ENCODE measurements around the gene SDK1. TPM values are rescaled to one million over a fixed set of nuclear protein-coding genes. Genes with fewer than 3 reads are reported as not detected.

SDK1 gene
- total and polyA plus RNA-seq, 2 of the 8 experiments (the other 6 are each of a cell fraction or from before 2014, with no cell fraction given), result 3.3 to 7.2 TPM

GRCh38 chr7:4133491-4134044 is 832.5 kb downstream of the SDK1 start:
- ChIA-PET CTCF (ENCODE audit: partially characterized antibody) (interaction anchor here (0.6 to 1.4 kb wide), 5 partner anchors 10 to 629 kb away, joined by 3 to 4 read pairs (median 3); no protein-coding TSS in a partner anchor), POLR2A (ENCODE audit: partially characterized antibody) (interaction anchor here (1.0 to 1.7 kb wide), 2 partner anchors 10 to 11 kb away, joined by 3 to 6 read pairs; no protein-coding TSS in a partner anchor)

More at GRCh38 chr7:4133491-4134044, 832.5 kb downstream of the SDK1 start:
- WGBS, 2 experiments (ENCODE audit: extremely low coverage in 1 of 2, insufficient coverage in 1 of 2, insufficient read length in 1 of 2, insufficient replicate concordance in 2 of 2, low coverage in 1 of 2, low lambda C conversion rate in 2 of 2, missing lambda C conversion rate in 1 of 2), result 88% methylated on average over 8 of the region's 8 CpGs; no CpG with 5 or more reads in 1 of the 2 experiments
- Histone ChIP-seq H3K18ac (ENCODE audit: extremely low read depth, low read length) (no peak overlapping the region), H4K20me1 (replicated peaks in 1 of 2; ENCODE audit: control insufficient read depth in 1 of 2, insufficient read depth in 2 of 2, low read length in 2 of 2) (peaks cover 0 to 2% of the 10 kb centered on the region in 2 experiments), H3K23ac (ENCODE audit: insufficient read length) (no peak overlapping the region), H2AFZ (ENCODE audit: low read length) (no peak overlapping the region), H2AK5ac (ENCODE audit: low read depth, low read length) (no peak overlapping the region), H3K79me2 (ENCODE audit: control insufficient read depth in 1 of 2, insufficient read depth in 2 of 2, low read length in 2 of 2) (no peaks in the 10 kb centered on the region), H4K91ac (replicated peaks; ENCODE audit: insufficient read length, low read length) (no peak overlapping the region), H3K14ac (ENCODE audit: insufficient read length) (no peak overlapping the region), H2BK5ac (ENCODE audit: low read depth, low read length) (no peak overlapping the region), H4K5ac (ENCODE audit: insufficient read length, low read depth, low read length) (no peak overlapping the region), H3K9me3 (ENCODE audit: insufficient read depth in 2 of 2, low read depth in 1 of 2, low read length in 1 of 2) (no peaks in the 10 kb centered on the region), H2BK120ac (replicated peaks; ENCODE audit: low read depth, low read length) (no peak overlapping the region), H3K4ac (replicated peaks; ENCODE audit: insufficient read length, low read depth, low read length) (no peak overlapping the region), H3K56ac (replicated peaks; ENCODE audit: insufficient read length, low read depth, low read length) (no peak overlapping the region), H3K4me1 (replicated peaks in 1 of 4; ENCODE audit: control insufficient read depth in 3 of 4, insufficient read depth in 4 of 4, low read length in 3 of 4) (peaks cover 2 to 36% (median 10%) of the 10 kb centered on the region in 4 experiments), H2BK20ac (ENCODE audit: low read length) (no peak overlapping the region; the same call in 1 of the 2 replicates), H4K8ac (ENCODE audit: extremely low read depth, insufficient read depth, low read length) (no peak overlapping the region), H3K23me2 (ENCODE audit: low read depth, low read length) (no peaks in the 10 kb centered on the region), H2BK15ac (ENCODE audit: low read length) (peak overlapping the region; percentile 49; the same call in 1 of the 2 replicates), H3K4me2 (ENCODE audit: insufficient read depth in 1 of 2, low read depth in 2 of 2, low read length in 2 of 2) (no peak overlapping the region; a peak in 1 of 4 replicates), H3K27me3 (replicated peaks in 1 of 4; ENCODE audit: control insufficient read depth in 3 of 4, extremely low read depth in 1 of 4, insufficient read depth in 3 of 4, low read length in 3 of 4) (no peaks in the 10 kb centered on the region), H3K79me1 (ENCODE audit: low read depth, low read length) (no peaks in the 10 kb centered on the region), H3K9ac (replicated peaks in 1 of 4; ENCODE audit: extremely low read depth in 1 of 4, low read depth in 3 of 4, low read length in 3 of 4) (no peak overlapping the region; a peak in 1 of 7 replicates), H3K36me3 (ENCODE audit: control insufficient read depth in 2 of 4, insufficient read depth in 4 of 4, low read length in 3 of 4) (no peaks in the 10 kb centered on the region), H3K27ac (ENCODE audit: low read depth, low read length) (no peak overlapping the region), H2BK12ac (ENCODE audit: low read depth, low read length) (no peak overlapping the region), H3K4me3 (ENCODE audit: extremely low read depth in 1 of 4, insufficient read depth in 2 of 4, low read depth in 3 of 4, low read length in 4 of 4) (no peak overlapping the region)
- DNase-seq (ENCODE audit: low read depth in 1 of 2, low spot score in 2 of 2) (no peak), FAIRE-seq (no peak)
